MM.1S (cell line): ENCODE measurements around the gene PKHD1.
"Not testable (repeated sequence)": the region's sequence is repeated elsewhere in the genome, so short reads cannot be mapped to it uniquely, and the experiment has no call there.

Source experiments
- EZH2 ChIP-seq: fragments of 300-600 bp; sonication (generic); optimal IDR thresholded peaks from 2 replicates; pipeline ENCODE3; 2017; ENCODE audit warnings: low read depth, mild to moderate bottlenecking, antibody characterized with exemption, low read length, mixed read lengths
- EZH2phosphoT487 ChIP-seq: fragments of 300-600 bp; sonication (generic); IDR thresholded peaks from 2 replicates; pipeline ENCODE4 v1.6.1; 2018; ENCODE audit warnings: antibody characterized with exemption, low read length
- TF ChIP-seq, protein P1 (sequence below): fragments of 300-600 bp; sonication (generic); IDR thresholded peaks from 2 replicates; pipeline ENCODE4 v1.5.1; 2016; ENCODE audit warnings: antibody characterized with exemption, low read length, mixed read lengths

DNA sequence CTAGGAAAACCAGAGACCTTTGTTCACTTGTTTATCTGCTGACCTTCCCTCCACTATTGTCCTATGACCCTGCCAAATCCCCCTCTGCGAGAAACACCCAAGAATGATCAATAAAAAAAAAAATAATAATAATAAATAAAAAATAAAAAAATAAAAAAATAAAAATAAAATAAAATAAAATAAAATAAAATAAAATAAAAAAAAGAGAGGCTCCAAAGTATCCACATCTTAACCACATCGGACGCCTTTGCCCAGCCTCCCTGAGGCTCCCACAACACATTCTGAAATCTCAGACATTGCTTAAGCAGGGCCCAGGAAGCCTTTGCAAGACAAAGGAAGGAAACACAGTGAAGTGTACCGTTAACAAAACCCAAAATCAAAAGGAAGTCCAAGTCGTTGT is 104.7 kb downstream of the PKHD1 start:
- TF ChIP-seq, protein P1, sequence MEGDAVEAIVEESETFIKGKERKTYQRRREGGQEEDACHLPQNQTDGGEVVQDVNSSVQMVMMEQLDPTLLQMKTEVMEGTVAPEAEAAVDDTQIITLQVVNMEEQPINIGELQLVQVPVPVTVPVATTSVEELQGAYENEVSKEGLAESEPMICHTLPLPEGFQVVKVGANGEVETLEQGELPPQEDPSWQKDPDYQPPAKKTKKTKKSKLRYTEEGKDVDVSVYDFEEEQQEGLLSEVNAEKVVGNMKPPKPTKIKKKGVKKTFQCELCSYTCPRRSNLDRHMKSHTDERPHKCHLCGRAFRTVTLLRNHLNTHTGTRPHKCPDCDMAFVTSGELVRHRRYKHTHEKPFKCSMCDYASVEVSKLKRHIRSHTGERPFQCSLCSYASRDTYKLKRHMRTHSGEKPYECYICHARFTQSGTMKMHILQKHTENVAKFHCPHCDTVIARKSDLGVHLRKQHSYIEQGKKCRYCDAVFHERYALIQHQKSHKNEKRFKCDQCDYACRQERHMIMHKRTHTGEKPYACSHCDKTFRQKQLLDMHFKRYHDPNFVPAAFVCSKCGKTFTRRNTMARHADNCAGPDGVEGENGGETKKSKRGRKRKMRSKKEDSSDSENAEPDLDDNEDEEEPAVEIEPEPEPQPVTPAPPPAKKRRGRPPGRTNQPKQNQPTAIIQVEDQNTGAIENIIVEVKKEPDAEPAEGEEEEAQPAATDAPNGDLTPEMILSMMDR, result not testable (repeated sequence)
- TF ChIP-seq EZH2, EZH2phosphoT487: not testable (repeated sequence)
